ENCODE results near the gene TLDC2.
"Not testable (repeated sequence)": the region's sequence is repeated elsewhere in the genome, so short reads cannot be mapped to it uniquely, and the experiment has no call there.

Gene TLDC2

DNA sequence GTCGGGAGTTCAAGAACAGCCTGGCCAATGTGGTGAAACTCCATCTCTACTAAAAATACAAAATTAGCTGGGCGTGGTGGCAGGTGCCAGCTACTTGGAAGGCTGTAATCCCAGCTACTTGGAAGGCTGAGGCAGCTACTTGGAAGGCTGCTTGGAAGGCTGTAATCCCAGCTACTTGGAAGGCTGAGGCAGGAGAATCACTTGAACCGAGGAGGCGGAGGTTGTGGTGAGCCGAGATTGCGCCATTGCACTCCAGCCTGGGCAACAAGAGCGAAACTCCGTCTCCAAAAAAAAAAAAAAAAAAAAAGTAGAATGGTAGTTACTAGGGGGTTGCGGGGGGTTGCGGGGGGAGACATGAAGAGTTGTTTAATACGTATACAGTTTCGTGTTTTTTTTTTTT, 56.1 kb downstream of the TLDC2 start:
- not testable (repeated sequence) for H3K27ac ChIP-seq (ENCODE audit: low read length); H3K27me3 ChIP-seq (ENCODE audit: control insufficient read depth in 1 of 2, insufficient read depth in 2 of 2, low read length in 2 of 2); H3K4me3 ChIP-seq (ENCODE audit: low read length in 2 of 2); H3K4me1 ChIP-seq (ENCODE audit: control insufficient read depth, insufficient read depth, low read length); H3K9me3 ChIP-seq (ENCODE audit: control insufficient read depth in 2 of 2, low read length in 2 of 2); H3K9ac ChIP-seq (ENCODE audit: low read length in 2 of 2); H3K36me3 ChIP-seq (ENCODE audit: control insufficient read depth in 2 of 2, insufficient read depth in 2 of 2, low read length in 2 of 2)

DNA sequence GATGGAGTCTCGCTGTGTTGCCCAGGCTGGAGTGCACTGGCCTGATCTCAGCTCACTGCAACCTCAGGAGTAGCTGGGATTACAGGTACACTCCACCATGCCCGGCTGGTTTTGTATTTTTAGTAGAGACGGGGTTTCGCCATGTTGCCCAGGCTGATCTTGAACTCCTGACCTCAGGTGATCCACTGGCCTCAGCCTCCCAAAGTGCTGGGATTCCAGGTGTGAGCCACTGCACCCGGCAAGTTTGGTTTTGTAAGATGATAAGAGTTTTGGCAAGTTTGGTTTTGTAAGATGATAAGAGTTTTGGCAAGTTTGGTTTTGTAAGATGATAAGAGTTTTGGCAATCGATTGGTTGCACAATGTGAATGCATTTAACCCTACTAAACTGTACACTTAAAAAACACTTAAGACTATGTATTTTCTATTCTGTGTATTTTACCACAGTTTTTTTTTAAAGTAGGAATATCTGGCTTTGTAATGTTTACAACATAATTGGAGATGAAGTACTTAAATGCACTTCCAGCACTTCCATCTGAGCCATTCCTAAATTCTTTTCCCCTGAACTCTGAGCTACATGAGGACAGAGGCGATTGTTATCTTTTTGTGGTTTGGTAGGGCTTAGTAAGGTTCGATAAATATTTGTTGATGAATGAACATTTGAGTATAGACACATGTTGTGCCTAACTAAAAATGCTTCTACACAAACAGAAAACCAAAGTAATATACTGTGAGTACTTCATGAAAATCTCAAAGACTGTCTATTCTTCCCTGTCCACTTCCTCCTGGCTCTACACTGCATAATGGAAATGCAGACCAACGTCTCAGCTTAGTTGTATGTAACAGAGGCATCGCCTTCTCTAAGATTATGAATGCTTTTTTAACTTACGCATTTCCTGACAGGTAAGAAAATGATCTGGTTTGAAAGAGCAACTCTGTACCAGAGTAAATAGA, 56.8 kb downstream of the TLDC2 start:
- Histone ChIP-seq H3K36me3 (ENCODE audit: control insufficient read depth in 2 of 2, insufficient read depth in 2 of 2, low read length in 2 of 2) (peaks cover 4 to 5% of the 10 kb centered on the region in 2 donors), H3K9ac (ENCODE audit: low read length in 2 of 2) (no peak overlapping the region), H3K27me3 (ENCODE audit: control insufficient read depth in 1 of 2, insufficient read depth in 2 of 2, low read length in 2 of 2) (no peaks in the 10 kb centered on the region), H3K27ac (ENCODE audit: low read length) (no peak overlapping the region), H3K4me1 (ENCODE audit: control insufficient read depth, insufficient read depth, low read length) (peaks cover 6% of the 10 kb centered on the region), H3K9me3 (ENCODE audit: control insufficient read depth in 2 of 2, low read length in 2 of 2) (no peaks in the 10 kb centered on the region), H3K4me3 (ENCODE audit: low read length in 2 of 2) (no peak overlapping the region)

DNA sequence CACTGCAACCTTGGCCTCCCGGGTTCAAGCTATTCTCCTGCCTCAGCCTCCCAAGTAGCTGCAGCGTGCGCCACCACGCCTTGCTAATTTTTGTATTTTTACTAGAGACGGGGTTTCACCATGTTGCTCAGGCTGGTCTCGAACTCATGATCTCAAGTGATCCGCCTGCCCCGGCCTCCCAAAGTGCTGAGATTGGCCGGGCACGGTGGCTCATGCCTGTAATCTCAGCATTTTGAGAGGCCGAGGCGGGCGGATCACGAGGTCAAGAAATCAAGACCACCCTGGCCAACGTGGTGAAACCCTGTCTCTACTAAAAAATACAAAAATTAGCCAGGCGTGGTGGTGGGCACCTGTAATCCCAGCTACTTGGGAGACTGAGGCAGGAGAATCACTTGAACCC, 57.6 kb downstream of the TLDC2 start:
- not testable (repeated sequence) for H3K27me3 ChIP-seq (ENCODE audit: control insufficient read depth in 1 of 2, insufficient read depth in 2 of 2, low read length in 2 of 2); H3K4me1 ChIP-seq (ENCODE audit: control insufficient read depth, insufficient read depth, low read length); H3K4me3 ChIP-seq (ENCODE audit: low read length in 2 of 2); H3K36me3 ChIP-seq (ENCODE audit: control insufficient read depth in 2 of 2, insufficient read depth in 2 of 2, low read length in 2 of 2); H3K9me3 ChIP-seq (ENCODE audit: control insufficient read depth in 2 of 2, low read length in 2 of 2); H3K27ac ChIP-seq (ENCODE audit: low read length); H3K9ac ChIP-seq (ENCODE audit: low read length in 2 of 2)

DNA sequence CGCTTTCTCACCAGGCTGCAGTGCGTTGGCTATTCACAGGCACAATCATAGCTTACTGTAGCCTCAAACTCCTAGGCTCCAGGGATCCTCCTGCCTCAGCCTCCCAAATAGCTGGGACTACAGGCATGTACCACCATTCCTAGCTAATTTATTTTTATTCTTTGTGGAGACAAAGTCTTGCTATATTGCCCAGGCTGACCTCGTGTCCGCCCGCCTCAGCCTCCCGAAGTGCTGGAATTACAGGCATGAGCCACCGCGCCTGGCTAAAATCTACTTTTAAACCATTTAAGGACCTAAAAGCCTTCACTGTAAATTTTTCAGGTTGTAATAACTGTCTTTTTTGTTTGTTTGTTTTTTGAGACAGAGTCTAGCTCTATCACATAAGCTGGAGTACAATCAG, 60.4 kb downstream of the TLDC2 start:
- Histone ChIP-seq H3K9me3 (ENCODE audit: control insufficient read depth in 2 of 2, low read length in 2 of 2) (no peaks in the 10 kb centered on the region), H3K4me1 (ENCODE audit: control insufficient read depth, insufficient read depth, low read length) (peaks cover 6% of the 10 kb centered on the region), H3K36me3 (ENCODE audit: control insufficient read depth in 2 of 2, insufficient read depth in 2 of 2, low read length in 2 of 2) (peaks cover 0 to 5% of the 10 kb centered on the region in 2 donors), H3K27ac (ENCODE audit: low read length) (peak overlapping the region; percentile 18), H3K9ac (ENCODE audit: low read length in 2 of 2) (no peak overlapping the region), H3K27me3 (ENCODE audit: control insufficient read depth in 1 of 2, insufficient read depth in 2 of 2, low read length in 2 of 2) (no peaks in the 10 kb centered on the region), H3K4me3 (ENCODE audit: low read length in 2 of 2) (no peak overlapping the region)

DNA sequence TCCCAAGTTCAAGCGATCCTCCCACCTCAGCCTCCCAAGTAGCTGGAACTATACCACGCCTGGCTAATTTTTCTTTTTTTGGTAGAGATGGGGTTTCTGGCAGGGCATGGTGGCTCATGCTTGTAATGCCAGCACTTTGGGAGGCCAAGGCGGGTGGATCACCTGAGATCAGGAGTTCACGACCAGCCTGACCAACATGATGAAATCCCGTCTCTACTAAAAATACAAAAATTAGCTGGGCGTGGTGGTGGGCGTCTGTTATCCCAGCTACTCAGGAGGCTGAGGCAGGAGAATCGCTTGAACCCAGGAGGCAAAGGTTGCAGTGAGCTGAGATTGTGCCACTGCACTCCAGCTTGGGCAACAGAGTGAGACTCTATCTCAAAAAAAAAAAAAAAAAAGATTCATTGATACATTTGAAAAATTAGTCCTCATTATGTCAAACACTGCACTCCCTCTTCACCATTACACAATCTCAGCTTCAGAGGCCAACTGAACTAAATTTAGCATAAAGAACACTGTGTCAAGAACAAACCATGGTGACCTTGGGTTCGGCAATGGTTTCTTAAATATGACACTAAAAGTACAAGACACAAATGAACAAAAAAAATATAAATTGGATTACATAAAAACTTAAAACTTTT, 60.9 kb downstream of the TLDC2 start:
- H3K27me3 ChIP-seq (ENCODE audit: control insufficient read depth in 1 of 2, insufficient read depth in 2 of 2, low read length in 2 of 2); H3K36me3 ChIP-seq (ENCODE audit: control insufficient read depth in 2 of 2, insufficient read depth in 2 of 2, low read length in 2 of 2); H3K4me3 ChIP-seq (ENCODE audit: low read length in 2 of 2); H3K9me3 ChIP-seq (ENCODE audit: control insufficient read depth in 2 of 2, low read length in 2 of 2); H3K9ac ChIP-seq (ENCODE audit: low read length in 2 of 2); H3K4me1 ChIP-seq (ENCODE audit: control insufficient read depth, insufficient read depth, low read length): not testable (repeated sequence)
- peak overlapping the region; percentile 18 for H3K27ac ChIP-seq (ENCODE audit: low read length)

DNA sequence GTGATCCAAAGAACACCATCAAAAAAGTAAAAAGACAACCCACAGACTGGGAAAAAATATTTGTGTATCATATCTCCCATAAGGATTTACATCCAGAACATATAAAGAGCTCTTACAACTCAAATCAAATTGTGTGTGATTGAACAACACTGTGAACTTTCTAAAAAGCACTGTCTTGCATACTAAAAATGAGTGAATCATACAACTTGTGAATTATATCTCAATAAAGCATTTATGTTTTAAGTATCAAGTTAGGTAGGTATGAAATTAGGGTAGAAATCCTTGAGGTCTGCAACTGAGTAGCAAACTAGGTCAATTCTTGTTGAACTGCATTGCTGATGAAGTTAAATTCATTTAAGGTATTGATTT, 61.4 kb downstream of the TLDC2 start:
- Histone ChIP-seq H3K4me1 (ENCODE audit: control insufficient read depth, insufficient read depth, low read length) (peaks cover 6% of the 10 kb centered on the region), H3K36me3 (ENCODE audit: control insufficient read depth in 2 of 2, insufficient read depth in 2 of 2, low read length in 2 of 2) (peaks cover 0 to 5% of the 10 kb centered on the region in 2 donors), H3K27ac (ENCODE audit: low read length) (no peak overlapping the region), H3K9me3 (ENCODE audit: control insufficient read depth in 2 of 2, low read length in 2 of 2) (no peaks in the 10 kb centered on the region), H3K27me3 (ENCODE audit: control insufficient read depth in 1 of 2, insufficient read depth in 2 of 2, low read length in 2 of 2) (no peaks in the 10 kb centered on the region), H3K4me3 (ENCODE audit: low read length in 2 of 2) (no peak overlapping the region), H3K9ac (ENCODE audit: low read length in 2 of 2) (peak overlapping the region in 1 of 2 donors; percentile 32)

DNA sequence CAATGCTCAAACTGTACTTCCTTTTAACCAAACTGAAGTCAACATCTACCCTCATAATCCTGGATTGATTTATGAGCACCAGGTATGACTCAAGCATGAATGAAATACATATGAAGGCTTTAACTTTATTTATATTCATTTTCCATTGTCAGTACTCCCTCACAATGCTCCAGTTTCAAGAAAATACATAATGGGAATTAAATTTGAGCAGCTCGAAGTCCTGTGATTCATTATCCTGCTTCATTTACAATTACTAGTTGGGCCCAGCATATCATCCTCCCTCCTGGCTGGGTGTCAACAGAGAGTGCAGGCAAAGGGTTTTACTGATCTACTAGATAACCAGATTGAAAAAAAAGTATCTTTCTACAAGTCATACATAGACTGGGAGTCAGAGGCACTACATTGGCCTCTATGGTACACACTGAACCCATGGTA, 65.5 kb downstream of the TLDC2 start:
- no peak overlapping the region for H3K9ac ChIP-seq (ENCODE audit: low read length in 2 of 2)
- no peaks in the 10 kb centered on the region for H3K9me3 ChIP-seq (ENCODE audit: control insufficient read depth in 2 of 2, low read length in 2 of 2)
- no peaks in the 10 kb centered on the region for H3K27me3 ChIP-seq (ENCODE audit: control insufficient read depth in 1 of 2, insufficient read depth in 2 of 2, low read length in 2 of 2)
- H3K4me1 ChIP-seq (ENCODE audit: control insufficient read depth, insufficient read depth, low read length): peaks cover 7% of the 10 kb centered on the region
- H3K27ac ChIP-seq (ENCODE audit: low read length): no peak overlapping the region
- H3K4me3 ChIP-seq (ENCODE audit: low read length in 2 of 2): no peak overlapping the region
- H3K36me3 ChIP-seq (ENCODE audit: control insufficient read depth in 2 of 2, insufficient read depth in 2 of 2, low read length in 2 of 2): peaks cover 3 to 4% of the 10 kb centered on the region in 2 donors
